Sigmoid colon (tissue), 4 donors: ENCODE measurements around the gene NEXN.

ENCODE experiments used
- POLR2A ChIP-seq, 2 donors: fragments of 450-650 bp; IDR thresholded peaks; one replicate each; pipeline ENCODE4 v1.6.1; 2016; ENCODE audit warnings: antibody characterized with exemption in 2 of 2, mild to moderate bottlenecking in 2 of 2, moderate library complexity in 2 of 2
- POLR2AphosphoS5 ChIP-seq, 4 donors: sonication (generic); formaldehyde crosslinking; IDR thresholded peaks; one replicate each; pipeline ENCODE4 v1.6.1; 2017; ENCODE audit warnings: antibody characterized with exemption in 4 of 4
- TF ChIP-seq, protein P1 (sequence below), 4 experiments: fragments of 450-650 bp in 3 of 4; fragments of 200-600 bp in 1 of 4; IDR thresholded peaks; one replicate each; pipeline ENCODE4 v1.5.1; 2016 to 2019; ENCODE audit warnings: antibody characterized with exemption in 4 of 4, mild to moderate bottlenecking in 3 of 4, moderate library complexity in 2 of 4

- no peak for TF ChIP-seq POLR2A (IDR thresholded peaks at IDR 0.05)
- TF ChIP-seq, protein P1, sequence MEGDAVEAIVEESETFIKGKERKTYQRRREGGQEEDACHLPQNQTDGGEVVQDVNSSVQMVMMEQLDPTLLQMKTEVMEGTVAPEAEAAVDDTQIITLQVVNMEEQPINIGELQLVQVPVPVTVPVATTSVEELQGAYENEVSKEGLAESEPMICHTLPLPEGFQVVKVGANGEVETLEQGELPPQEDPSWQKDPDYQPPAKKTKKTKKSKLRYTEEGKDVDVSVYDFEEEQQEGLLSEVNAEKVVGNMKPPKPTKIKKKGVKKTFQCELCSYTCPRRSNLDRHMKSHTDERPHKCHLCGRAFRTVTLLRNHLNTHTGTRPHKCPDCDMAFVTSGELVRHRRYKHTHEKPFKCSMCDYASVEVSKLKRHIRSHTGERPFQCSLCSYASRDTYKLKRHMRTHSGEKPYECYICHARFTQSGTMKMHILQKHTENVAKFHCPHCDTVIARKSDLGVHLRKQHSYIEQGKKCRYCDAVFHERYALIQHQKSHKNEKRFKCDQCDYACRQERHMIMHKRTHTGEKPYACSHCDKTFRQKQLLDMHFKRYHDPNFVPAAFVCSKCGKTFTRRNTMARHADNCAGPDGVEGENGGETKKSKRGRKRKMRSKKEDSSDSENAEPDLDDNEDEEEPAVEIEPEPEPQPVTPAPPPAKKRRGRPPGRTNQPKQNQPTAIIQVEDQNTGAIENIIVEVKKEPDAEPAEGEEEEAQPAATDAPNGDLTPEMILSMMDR (IDR thresholded peaks at IDR 0.05) = no peak
- TF ChIP-seq POLR2AphosphoS5 (IDR thresholded peaks at IDR 0.05) = no peak
Observed at GRCh38 chr1:77972080-77972479, 83.7 kb downstream of the NEXN start.
